Measurements from ENCODE around the gene ABHD5. TPM values are rescaled to one million over a fixed set of nuclear protein-coding genes. Genes with fewer than 3 reads are reported as not detected.

Gene ABHD5
- total RNA-seq, 8 experiments from 2014 or later, result 13.6 to 29.3 (median 18.5) TPM

DNA sequence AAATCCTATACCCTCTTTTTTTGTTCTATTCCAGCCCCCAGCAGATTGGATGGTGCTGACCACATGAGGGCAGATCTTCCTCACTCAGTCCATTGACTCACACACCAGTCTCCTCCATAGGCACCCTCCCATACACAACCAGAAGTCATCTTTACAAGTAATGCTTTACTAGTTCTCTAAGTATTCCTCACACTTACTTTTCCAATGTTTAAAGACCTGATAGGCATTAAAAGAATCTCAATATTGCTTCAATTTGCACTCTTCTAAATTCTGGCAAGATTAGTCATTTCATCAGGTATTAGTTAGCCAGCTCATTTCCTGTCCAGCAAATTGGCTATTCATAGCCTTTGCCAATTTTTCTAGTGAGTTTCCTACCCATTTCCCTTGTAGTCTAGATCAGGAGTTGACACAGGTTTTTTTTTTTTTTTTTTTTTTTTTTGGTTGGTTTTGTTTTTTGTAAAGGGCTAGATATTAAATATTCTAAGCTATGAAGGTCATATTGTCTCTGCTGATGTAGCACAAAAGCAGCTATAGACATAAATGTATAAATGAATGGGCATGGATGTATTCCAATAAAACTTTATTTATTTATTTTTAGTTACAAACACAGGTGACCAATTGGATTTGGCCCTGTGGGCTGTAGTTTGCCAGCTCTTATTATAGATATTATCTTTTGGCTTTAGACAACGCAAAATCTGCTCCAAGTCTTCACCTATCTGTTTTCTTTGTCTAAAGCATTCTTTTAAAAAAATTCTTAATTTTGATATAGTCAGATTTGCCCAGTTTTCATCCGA, 76.1 kb downstream of the ABHD5 start:
- H3K27ac ChIP-seq, result no peak overlapping the region
- in situ Hi-C loops (cut with MboI; ENCODE audit: low pct_unique_long_range_greater_than_20kb in 2 of 9, low sequenced_read_pairs in 9 of 9, unreplicated experiment in 9 of 9), result loop anchor here in 2 of 9 experiments (10.0 to 25.0 kb wide), 2 partner anchors 245 to 428 kb away; no protein-coding TSS in a partner anchor
- no peak overlapping the region for H3K4me3 ChIP-seq
- 40 to 100% (median 69%) methylated on average over 1 to 2 of the region's 2 CpGs for WGBS, 10 experiments
- no peak for ATAC-seq (replicated peaks in 6 of 8)
- peaks cover 21 to 26% of the 10 kb centered on the region in 2 donors for H3K4me1 ChIP-seq (replicated peaks in 1 of 2)

GRCh38 chr3:43768381-43768973, 77.7 kb downstream of the ABHD5 start:
- WGBS, 10 experiments, result 8 to 70% (median 43%) methylated on average over 1 to 5 of the region's 5 CpGs; no CpG with 5 or more reads in 2 of the 10 experiments
- Histone ChIP-seq H3K4me3 (no peak overlapping the region), H3K4me1 (replicated peaks in 1 of 2) (peaks cover 24 to 36% of the 10 kb centered on the region in 2 donors), H3K27ac (no peak overlapping the region)
- in situ Hi-C loops (cut with MboI; ENCODE audit: low pct_unique_long_range_greater_than_20kb in 2 of 9, low sequenced_read_pairs in 9 of 9, unreplicated experiment in 9 of 9), result loop anchor here in 2 of 9 experiments (10.0 to 25.0 kb wide), 2 partner anchors 244 to 426 kb away; no protein-coding TSS in a partner anchor
- ATAC-seq (replicated peaks in 6 of 8), result peak in 4 of 8 experiments; percentile 2 to 4 (median 3)

DNA sequence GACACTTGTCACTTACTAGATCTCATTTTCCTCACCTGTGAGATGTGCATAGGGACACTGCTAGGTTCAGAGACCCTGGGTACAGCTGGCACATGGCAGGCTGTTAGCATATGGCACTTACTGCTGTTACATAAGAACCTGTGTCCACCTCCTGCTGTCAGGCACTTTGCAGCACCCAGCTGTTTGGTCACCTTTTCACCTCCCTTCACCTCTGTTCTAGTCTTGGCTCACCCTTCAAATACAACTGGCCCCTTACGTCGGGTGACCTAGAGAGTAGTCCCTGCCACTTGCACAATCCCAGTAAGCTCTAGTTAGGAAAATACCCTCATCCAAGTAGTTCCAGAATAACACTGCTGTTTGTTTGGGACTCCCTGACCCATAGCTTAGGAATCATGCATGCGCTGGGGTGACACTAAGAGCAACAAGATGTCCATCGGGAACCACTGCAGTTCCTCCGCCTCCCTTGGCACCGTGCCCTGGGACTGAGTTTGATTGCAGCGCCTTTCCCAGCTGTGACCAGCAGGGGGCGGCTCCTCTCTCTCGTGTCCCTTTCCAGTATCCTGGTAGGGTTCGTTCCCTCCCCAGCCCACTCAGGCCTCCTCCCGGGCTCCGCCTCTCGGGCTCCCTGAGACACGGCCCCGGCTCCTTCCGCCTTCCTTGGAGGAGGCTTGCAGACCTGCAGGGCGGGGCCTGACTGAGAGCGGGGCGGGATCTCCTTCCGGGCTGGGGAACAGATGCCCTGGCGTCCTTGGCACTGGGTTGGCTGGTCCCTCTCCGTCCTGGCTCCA, 78.6 kb downstream of the ABHD5 start:
- peak; percentile 83 to 99 (median 86) for ATAC-seq (replicated peaks in 6 of 8)
- in situ Hi-C loops (cut with MboI; ENCODE audit: low pct_unique_long_range_greater_than_20kb in 2 of 9, low sequenced_read_pairs in 9 of 9, unreplicated experiment in 9 of 9), result loop anchor here in 2 of 9 experiments (10.0 to 25.0 kb wide), 2 partner anchors 243 to 426 kb away; no protein-coding TSS in a partner anchor
- WGBS, 10 experiments, result 0 to 72% (median 7%) methylated on average over 1 to 6 of the region's 22 CpGs; no CpG with 5 or more reads in 4 of the 10 experiments
- Histone ChIP-seq H3K27ac (no peak overlapping the region), H3K4me1 (replicated peaks in 1 of 2) (peaks cover 25 to 39% of the 10 kb centered on the region in 2 donors), H3K4me3 (peak overlapping the region in 1 of 5 donors; percentile 10)

GRCh38 chr3:43769885-43770425, 79.2 kb downstream of the ABHD5 start:
- Histone ChIP-seq H3K4me3 (peak overlapping the region in 1 of 5 donors; percentile 10), H3K27ac (peak overlapping the region in 1 of 2 donors; percentile 59), H3K4me1 (replicated peaks in 1 of 2) (peaks cover 25 to 39% of the 10 kb centered on the region in 2 donors)
- WGBS, 10 experiments, result 10 to 100% (median 63%) methylated on average over 1 to 2 of the region's 7 CpGs; no CpG with 5 or more reads in 6 of the 10 experiments
- in situ Hi-C loops (cut with MboI; ENCODE audit: low pct_unique_long_range_greater_than_20kb in 2 of 9, low sequenced_read_pairs in 9 of 9, unreplicated experiment in 9 of 9), result loop anchor here in 2 of 9 experiments (10.0 to 25.0 kb wide), 2 partner anchors 242 to 425 kb away; no protein-coding TSS in a partner anchor
- no peak for ATAC-seq (replicated peaks in 6 of 8)

GRCh38 chr3:43770426-43771103, 79.8 kb downstream of the ABHD5 start:
- 15 to 87% (median 63%) methylated on average over 2 to 9 of the region's 11 CpGs; no CpG with 5 or more reads in 5 of the 10 experiments for WGBS, 10 experiments
- ATAC-seq (replicated peaks in 6 of 8), result peak in 6 of 8 experiments; percentile 7 to 78 (median 66)
- peaks cover 25 to 39% of the 10 kb centered on the region in 2 donors for H3K4me1 ChIP-seq (replicated peaks in 1 of 2)
- in situ Hi-C loops (cut with MboI; ENCODE audit: low pct_unique_long_range_greater_than_20kb in 2 of 9, low sequenced_read_pairs in 9 of 9, unreplicated experiment in 9 of 9), result loop anchor here in 1 of 9 experiments (25.0 kb wide), 1 partner anchor 242 kb away; no protein-coding TSS in a partner anchor
- H3K4me3 ChIP-seq, result no peak overlapping the region
- H3K27ac ChIP-seq, result peak overlapping the region in 1 of 2 donors; percentile 59

GRCh38 chr3:43771610-43772009, 80.9 kb downstream of the ABHD5 start:
- in situ Hi-C loops (cut with MboI; ENCODE audit: low pct_unique_long_range_greater_than_20kb in 2 of 9, low sequenced_read_pairs in 9 of 9, unreplicated experiment in 9 of 9), result loop anchor here in 1 of 9 experiments (25.0 kb wide), 1 partner anchor 241 kb away; no protein-coding TSS in a partner anchor
- H3K4me3 ChIP-seq, result no peak overlapping the region
- no peak overlapping the region for H3K27ac ChIP-seq
- 33 to 82% (median 64%) methylated on average over 1 to 4 of the region's 5 CpGs; no CpG with 5 or more reads in 2 of the 10 experiments for WGBS, 10 experiments
- ATAC-seq (replicated peaks in 6 of 8), result no peak
- H3K4me1 ChIP-seq (replicated peaks in 1 of 2), result peaks cover 25 to 39% of the 10 kb centered on the region in 2 donors

- 47 to 79% (median 68%) methylated on average over 1 to 6 of the region's 10 CpGs; no CpG with 5 or more reads in 1 of the 10 experiments for WGBS, 10 experiments
Measured at GRCh38 chr3:43773273-43774094, 82.7 kb downstream of the ABHD5 start.

GRCh38 chr3:43774799-43775198, 84.1 kb downstream of the ABHD5 start:
- ATAC-seq (replicated peaks in 6 of 8), result peak in 1 of 8 experiments; percentile 46
- 20 to 100% (median 88%) methylated on average over 1 to 3 of the region's 4 CpGs; no CpG with 5 or more reads in 4 of the 10 experiments for WGBS, 10 experiments
- in situ Hi-C loops (cut with MboI; ENCODE audit: low pct_unique_long_range_greater_than_20kb in 2 of 9, low sequenced_read_pairs in 9 of 9, unreplicated experiment in 9 of 9), result loop anchor here in 1 of 9 experiments (25.0 kb wide), 1 partner anchor 238 kb away; no protein-coding TSS in a partner anchor
- Histone ChIP-seq H3K4me1 (replicated peaks in 1 of 2) (peaks cover 9 to 26% of the 10 kb centered on the region in 2 donors), H3K27ac (no peak overlapping the region), H3K4me3 (no peak overlapping the region)

More at GRCh38 chr3:43773273-43774094, 82.7 kb downstream of the ABHD5 start:
- peaks cover 14 to 39% of the 10 kb centered on the region in 2 donors for H3K4me1 ChIP-seq (replicated peaks in 1 of 2)
- H3K4me3 ChIP-seq, result no peak overlapping the region
- in situ Hi-C loops (cut with MboI; ENCODE audit: low pct_unique_long_range_greater_than_20kb in 2 of 9, low sequenced_read_pairs in 9 of 9, unreplicated experiment in 9 of 9), result loop anchor here in 1 of 9 experiments (25.0 kb wide), 1 partner anchor 239 kb away; no protein-coding TSS in a partner anchor
- peak in 5 of 8 experiments; percentile 2 to 22 (median 11) for ATAC-seq (replicated peaks in 6 of 8)
- peak overlapping the region in 1 of 2 donors; percentile 64 for H3K27ac ChIP-seq

DNA sequence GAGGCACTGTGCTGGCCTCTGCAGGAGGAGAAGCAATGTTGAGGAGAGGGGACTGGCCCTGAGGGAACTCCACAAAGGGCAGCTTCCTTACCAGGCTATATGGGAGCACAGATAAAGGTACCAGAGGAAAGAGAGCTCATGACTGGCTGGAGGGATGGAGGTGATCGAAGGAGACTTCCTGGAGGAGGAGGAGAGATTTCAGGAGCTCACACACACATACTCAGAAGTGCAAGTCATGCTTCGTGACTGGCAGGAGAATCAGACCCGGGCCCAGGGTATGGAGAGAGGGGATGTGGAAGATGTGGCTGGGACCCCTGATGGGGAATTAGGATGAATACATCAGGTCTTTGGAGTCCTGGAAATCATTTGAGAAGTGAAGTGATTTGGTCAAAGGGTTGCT, 85.4 kb downstream of the ABHD5 start:
- ATAC-seq (replicated peaks in 6 of 8), result no peak
- 0 to 100% (median 80%) methylated on average over 1 to 3 of the region's 3 CpGs; no CpG with 5 or more reads in 3 of the 10 experiments for WGBS, 10 experiments
- in situ Hi-C loops (cut with MboI; ENCODE audit: low pct_unique_long_range_greater_than_20kb in 2 of 9, low sequenced_read_pairs in 9 of 9, unreplicated experiment in 9 of 9), result no loop called here

GRCh38 chr3:43779850-43780249, 89.1 kb downstream of the ABHD5 start:
- H3K4me1 ChIP-seq (replicated peaks in 1 of 2), result no peaks in the 10 kb centered on the region
- in situ Hi-C loops (cut with MboI; ENCODE audit: low pct_unique_long_range_greater_than_20kb in 2 of 9, low sequenced_read_pairs in 9 of 9, unreplicated experiment in 9 of 9), result no loop called here
- ATAC-seq (replicated peaks in 6 of 8), result no peak
- H3K27ac ChIP-seq, result no peak overlapping the region
- 50 to 93% (median 66%) methylated on average over 1 to 3 of the region's 3 CpGs; no CpG with 5 or more reads in 1 of the 10 experiments for WGBS, 10 experiments
- no peak overlapping the region for H3K4me3 ChIP-seq

More for the DNA sequence above, 85.4 kb downstream of the ABHD5 start:
- Histone ChIP-seq H3K27ac (no peak overlapping the region), H3K4me3 (no peak overlapping the region), H3K4me1 (replicated peaks in 1 of 2) (peaks cover 4 to 13% of the 10 kb centered on the region in 2 donors)

DNA sequence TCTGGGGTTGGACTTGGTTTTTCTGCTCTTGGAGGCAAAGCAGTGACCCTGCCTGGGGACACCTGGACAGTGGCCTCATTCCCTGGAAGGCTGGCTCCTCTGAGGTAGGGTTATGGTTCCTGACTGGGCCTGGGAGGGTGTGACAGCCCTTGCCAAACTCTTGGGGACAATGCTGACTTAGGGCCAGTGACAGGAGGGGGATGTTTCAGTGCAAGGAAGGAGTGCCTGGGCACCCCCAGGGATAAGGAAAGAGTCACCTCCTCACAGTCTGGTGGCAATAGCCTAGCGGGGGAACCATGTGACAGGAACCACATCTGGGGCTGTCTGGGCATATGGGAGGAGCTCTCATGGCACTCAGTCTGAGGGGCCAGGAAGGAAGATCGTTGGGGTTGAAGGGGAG, 91.8 kb downstream of the ABHD5 start:
- Histone ChIP-seq H3K4me3 (no peak overlapping the region), H3K27ac (no peak overlapping the region), H3K4me1 (replicated peaks in 1 of 2) (no peaks in the 10 kb centered on the region)
- WGBS, 10 experiments, result 66 to 83% (median 74%) methylated on average over 1 to 2 of the region's 2 CpGs; no CpG with 5 or more reads in 6 of the 10 experiments
- in situ Hi-C loops (cut with MboI; ENCODE audit: low pct_unique_long_range_greater_than_20kb in 2 of 9, low sequenced_read_pairs in 9 of 9, unreplicated experiment in 9 of 9), result no loop called here
- no peak for ATAC-seq (replicated peaks in 6 of 8)

All from motor neuron (in vitro differentiated cells).